Stimulated activated CD8-positive, alpha-beta memory T cell treated with anti-CD3 and anti-CD28 coated beads, Interleukin-12 subunit alpha, Interleukin-12 subunit beta, amount 100 ng/mL, for 24 hours (primary cell): Measurements from ENCODE around the gene EHBP1L1.

Experiments used
- DNase-seq: peaks from one replicate; pipeline ENCODE4 v3.0.0-alpha.2; 2020; ENCODE audit errors: extremely low read depth

EHBP1L1 gene

DNA sequence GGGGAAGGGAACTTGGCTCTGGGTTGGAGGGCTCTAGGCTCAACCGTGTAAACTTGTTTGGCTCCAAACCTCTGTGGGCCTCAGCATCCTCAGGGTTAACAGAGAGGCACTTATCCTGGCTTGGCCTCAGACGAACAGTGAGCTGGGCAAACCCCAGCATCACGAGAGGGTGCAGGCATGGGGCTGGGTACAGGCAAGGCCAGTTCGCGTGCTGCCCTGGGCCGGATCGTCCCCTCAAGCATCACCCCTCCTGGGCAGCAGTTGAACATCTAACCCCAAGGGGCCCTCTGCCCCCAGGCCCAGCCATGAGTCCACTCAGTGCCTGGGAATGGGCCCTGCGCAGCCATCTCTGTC is 1.9 kb downstream of the EHBP1L1 start:
- DNase-seq = no peak

DNA sequence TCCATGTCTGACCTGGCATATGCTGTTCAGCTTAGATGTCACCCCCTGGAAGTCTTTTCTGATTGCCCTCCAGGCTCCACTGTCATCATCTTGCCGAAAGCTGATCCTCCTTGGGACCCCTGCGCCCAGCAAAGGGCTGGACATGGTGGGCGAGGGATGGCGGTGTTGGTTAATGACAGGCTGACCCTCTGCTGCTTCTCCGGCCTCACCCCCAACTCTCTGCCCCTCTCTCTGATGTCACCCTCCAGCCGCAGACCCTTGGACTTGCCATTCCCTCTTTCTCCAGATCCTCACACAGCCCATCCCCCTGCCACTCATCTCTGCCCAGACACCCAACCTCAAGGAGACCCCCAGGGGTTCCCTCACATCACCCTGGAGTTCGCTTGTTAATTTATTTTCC is 2.3 kb downstream of the EHBP1L1 start:
- no peak for DNase-seq

DNA sequence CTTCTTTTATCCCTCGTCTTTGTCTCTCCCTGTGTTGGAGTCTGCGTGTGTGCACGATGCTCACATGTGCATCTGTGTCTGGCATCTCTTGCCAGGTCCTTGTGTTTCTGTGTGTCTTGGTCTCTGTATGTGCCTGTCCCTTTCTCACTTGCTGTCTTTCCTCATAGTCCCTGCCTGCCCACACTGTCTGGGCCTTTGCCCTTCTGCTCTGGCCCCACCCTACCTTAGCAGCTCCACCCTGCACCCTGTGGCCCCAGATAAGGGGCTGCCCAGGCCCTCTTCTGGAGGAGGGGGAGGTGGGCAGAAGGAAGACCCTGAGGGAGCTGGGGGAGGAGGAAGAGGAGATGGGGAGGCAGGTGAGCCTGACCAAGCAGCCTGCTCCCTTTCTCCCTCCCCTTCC is 2.8 kb downstream of the EHBP1L1 start:
- no peak for DNase-seq

DNA sequence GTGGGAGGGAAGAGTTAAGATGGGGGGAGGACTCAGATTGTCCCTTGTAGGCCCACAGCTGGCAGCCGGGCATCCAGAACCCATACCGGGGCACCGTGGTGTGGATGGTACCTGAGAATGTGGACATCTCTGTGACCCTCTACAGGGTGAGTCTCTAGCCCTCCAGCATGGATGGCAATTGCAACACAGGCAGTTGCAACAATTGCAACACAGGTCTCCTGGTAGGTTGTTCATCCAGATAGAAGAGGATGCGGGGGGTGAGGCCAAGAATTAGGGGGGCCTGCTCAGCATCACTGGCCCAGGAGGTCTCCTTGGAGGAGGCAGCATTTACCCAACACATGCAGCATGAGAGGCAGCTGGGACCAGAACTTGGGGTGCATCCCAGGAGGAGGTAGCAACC is 3.4 kb downstream of the EHBP1L1 start:
- DNase-seq = no peak

DNA sequence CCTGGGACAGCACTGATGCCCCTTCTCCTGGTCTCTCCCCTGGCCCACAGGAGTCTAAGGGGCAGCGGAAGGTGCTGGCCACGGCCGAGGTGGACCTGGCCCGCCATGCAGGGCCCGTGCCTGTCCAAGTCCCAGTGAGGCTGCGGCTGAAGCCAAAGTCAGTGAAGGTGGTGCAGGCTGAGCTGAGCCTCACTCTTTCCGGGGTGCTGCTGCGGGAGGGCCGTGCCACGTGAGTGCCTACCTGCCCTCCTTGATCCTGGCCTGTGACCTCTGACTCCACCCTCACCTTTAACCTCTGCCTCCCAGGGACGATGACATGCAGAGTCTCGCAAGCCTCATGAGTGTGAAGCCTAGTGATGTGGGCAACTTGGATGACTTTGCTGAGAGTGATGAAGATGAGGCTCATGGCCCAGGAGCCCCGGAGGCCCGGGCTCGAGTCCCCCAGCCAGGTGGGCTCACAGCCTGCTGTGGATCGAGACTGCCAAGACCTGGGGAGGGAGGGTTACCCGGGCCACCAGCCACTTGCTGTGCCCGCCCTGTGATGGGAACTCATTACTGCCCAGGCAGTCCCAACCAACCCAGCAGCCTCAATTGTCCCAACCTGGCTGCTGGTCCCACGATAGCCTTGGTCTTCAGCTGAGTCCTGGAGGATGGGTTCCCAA is 4.3 kb downstream of the EHBP1L1 start:
- DNase-seq = no peak

DNA sequence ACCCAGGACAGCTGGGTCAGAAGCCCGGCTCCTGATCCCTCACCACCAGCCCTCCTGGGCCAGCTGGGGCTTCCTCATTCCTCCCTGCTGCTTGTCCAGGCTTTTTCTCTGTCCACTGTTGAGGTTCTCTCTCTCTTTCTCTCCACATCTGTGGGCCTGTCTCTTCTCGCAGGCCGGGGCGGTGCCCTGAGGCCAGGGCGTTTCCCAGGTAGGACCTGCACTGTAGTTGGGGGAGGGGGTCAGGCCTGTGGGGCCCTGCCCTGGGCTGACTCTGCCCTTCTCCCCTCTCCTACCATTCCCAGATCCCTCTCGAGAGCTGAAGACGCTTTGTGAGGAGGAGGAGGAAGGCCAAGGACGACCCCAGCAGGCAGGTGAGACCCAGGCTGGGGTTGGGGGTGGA is 4.9 kb downstream of the EHBP1L1 start:
- DNase-seq = no peak

DNA sequence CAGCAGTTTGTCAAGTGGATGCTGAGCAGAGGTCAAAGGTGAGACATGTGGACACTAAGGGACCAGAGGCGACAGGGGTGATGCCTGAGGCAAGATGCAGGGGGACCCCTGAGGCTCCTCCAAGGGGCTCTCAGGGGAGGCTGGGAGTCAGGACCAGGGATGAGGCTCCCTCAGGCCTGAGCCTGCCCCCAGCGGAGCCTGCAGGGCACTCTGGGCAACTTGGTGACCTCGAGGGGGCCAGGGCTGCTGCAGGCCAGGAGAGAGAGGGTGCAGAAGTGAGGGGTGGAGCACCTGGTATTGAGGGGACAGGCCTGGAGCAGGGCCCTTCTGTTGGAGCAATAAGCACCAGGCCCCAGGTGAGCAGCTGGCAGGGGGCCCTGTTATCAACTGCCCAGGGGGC is 6.1 kb downstream of the EHBP1L1 start:
- DNase-seq = no peak

DNA sequence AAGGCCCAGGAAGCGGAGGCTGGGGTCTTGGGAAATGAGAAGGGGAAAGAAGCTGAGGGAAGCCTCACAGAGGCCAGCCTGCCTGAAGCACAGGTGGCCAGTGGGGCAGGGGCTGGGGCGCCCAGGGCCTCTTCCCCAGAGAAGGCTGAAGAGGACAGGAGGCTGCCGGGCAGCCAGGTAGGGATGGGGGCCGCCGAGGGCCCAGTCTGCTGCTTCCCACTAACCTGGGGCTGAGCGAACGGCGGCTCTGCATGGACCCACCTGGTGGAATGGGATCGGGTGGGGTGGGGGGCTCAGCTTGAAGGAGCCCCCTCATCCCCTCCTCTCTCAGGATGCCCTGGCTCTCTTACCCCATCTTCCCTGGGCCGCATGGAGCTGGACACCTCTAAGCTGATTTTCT is 7.7 kb downstream of the EHBP1L1 start:
- no peak for DNase-seq

DNA sequence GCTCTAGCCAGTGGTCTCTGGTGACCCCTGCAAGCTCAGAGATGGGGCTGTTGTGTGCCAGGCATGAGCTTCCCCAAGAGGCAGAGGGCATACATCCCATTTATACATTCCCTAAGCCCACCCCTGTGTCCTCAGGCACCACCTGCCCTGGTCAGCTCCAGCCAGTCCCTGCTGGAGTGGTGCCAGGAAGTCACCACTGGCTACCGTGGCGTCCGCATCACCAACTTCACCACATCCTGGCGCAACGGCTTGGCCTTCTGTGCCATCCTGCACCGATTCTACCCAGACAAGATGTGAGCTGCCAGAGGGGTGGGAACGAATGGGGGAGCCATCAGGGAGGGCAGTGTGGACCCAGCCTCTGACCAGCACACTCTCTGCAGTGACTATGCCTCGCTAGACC is 8.3 kb downstream of the EHBP1L1 start:
- no peak for DNase-seq

DNA sequence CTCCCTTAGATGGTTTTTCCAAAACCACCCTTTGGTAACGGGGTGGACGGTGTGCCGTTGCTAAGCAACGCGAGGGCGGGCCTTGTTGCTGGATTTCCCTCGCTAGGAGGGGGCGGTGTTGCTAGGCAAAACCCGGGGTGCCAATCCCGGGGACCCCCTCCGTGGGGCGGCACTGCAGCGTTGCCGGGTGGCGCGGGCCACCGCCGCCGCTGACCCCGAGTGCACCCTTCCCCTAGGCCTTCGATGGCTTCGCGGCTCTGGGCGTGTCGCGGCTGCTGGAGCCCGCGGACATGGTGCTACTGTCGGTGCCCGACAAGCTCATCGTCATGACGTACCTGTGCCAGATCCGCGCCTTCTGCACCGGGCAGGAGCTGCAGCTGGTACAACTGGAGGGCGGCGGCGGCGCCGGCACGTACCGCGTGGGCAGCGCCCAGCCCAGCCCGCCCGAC is 8.9 kb downstream of the EHBP1L1 start:
- DNase-seq = no peak

DNA sequence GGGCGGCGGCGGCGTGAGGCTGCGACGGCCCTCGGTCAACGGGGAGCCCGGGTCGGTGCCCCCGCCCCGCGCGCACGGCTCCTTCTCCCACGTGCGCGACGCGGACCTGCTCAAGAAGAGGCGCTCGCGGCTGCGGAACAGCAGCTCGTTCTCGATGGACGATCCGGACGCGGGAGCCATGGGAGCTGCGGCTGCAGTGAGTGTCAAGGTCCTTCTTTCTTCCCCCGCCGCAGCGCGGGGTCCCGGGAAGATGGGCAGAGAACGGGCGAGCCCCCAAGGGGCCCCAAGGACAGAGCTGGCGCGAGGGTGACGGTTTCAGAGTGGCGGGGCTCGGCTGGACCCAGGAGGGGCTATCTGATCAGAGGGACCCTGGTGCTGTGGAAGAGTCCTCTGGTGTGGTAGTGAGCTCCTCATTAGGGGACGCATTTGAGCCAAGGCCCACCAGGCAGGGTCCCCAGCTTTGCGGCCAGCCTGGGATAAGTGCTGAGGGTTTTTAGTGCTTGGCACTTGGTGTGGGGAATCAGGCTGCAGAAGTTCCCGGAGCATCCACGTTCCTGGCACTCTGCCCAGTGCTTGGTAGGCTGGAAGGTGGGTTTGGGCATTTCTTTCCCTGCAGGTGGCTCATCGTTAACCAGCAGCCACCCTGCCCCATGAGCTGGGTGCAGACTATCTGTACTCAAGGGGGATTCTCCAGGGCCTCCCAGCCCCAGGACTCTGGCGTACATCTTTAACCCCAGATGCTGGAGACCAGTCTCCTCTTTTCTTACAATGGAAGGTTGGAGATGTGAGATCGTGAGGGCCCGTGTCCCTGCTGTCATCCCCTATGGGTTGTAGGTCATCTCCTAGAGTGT is 9.8 kb downstream of the EHBP1L1 start:
- no peak for DNase-seq

DNA sequence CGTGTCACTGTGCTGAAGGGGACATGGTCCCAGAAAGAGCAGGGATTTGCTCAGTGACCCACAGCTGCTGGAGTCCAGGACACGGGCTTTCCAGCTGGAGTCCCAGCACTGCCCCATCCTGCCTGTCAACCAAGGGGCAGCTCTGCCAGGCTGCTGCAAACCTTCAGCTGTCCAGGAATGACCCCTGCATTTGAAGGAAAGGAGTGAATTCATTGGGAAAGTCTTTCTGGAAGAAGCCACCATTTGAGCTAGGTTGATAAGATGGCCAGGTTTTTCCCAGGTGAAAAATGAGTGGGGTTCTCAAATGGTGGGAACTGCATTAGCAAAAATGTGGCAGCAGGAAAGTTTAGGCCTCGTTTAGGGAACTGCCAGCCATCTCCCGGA is 10.4 kb downstream of the EHBP1L1 start:
- DNase-seq = no peak

DNA sequence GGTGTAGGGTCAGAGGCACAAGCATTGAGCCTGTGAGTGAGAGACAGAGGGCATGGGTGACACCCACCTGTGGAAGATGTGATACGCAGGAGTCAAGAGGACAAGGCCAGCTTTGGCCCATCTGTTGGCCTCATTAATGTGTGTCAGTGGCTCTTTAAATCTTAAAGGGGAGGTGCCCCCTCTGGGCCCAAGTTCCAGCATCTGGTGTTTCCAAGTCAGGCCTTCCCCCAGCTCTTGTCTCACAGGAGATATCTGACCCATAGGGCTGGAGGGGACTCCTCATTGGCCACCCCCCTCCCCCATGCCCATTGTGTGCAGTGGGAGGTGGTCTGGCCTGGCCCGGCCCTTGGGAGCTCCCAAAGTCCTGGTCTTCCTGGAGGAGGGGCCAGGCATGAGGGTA is 10.8 kb downstream of the EHBP1L1 start:
- no peak for DNase-seq

DNA sequence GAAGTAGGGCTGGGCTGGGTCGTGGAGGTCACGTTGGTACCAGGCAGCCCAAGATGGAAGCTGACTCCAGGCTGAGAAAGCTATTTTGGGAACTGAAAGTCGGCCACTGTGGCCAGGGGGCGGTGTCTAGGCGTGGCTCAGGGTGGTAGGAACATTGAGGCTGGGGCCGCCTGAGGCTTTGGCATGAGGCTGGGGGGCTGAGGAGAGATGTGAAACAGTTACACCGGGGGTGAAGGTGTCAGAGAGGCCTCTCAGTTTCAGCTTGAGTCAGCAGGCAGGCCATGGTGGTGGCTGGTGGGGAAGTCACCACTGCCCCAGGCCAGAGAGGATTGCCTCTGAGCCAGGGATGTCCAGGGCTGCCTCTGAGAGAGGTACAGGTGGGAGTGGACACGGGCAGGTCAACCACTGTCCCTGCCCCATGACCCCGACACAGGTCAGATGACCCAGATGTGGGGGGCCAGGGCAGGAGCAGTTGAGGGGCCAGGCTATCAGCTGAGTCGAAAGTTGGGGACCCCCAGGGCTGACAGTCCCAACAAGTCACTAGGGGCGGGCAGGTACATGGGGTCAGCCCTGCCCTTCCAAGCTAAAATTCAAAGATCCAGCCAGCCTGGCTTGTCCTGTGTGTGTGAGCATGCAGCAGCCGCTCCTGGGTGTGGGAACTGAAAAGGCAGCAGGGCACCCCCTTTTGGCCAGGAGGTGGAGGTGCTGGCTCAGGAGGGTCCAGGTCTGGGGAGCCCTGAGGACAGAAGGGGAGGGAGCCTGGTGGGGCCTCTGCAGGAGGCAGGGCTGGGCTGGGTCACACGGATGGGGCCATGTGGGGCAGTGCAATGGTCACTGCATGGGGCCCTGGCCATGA is 12.6 kb downstream of the EHBP1L1 start:
- DNase-seq = peak; percentile 50

DNA sequence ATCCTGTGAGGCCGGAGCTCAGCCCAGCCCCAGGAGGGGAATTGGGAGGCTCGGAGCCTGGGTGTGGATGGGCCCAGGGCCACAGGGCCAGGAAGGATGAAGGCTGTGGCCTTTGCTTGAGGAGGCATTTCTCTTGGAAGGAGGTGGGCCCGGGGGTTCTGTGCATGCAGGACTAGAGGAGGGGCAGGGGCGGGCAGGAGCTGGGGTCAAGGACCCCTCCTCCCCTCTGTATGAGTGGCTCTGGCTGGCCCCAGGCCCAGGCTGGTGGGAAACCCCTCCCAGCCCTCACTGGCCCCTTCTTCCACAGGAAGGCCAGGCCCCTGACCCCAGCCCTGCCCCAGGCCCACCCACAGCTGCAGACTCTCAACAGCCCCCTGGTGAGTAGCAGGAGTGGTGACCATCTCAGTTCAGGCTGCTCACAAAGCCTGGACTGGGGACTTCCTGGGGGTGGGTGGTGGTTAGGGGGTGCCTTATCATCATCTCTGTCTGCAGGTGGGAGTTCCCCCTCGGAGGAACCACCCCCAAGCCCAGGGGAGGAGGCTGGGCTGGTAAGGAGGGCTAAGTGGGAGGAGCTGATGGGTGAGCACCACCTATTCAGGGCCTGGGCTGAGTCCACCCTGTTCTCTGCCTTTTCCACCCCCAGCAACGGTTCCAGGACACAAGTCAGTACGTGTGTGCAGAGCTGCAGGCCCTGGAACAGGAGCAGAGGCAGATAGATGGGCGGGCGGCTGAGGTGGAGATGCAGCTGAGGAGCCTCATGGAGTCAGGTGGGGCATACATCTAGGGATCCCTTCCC is 13.8 kb downstream of the EHBP1L1 start:
- DNase-seq = no peak

DNA sequence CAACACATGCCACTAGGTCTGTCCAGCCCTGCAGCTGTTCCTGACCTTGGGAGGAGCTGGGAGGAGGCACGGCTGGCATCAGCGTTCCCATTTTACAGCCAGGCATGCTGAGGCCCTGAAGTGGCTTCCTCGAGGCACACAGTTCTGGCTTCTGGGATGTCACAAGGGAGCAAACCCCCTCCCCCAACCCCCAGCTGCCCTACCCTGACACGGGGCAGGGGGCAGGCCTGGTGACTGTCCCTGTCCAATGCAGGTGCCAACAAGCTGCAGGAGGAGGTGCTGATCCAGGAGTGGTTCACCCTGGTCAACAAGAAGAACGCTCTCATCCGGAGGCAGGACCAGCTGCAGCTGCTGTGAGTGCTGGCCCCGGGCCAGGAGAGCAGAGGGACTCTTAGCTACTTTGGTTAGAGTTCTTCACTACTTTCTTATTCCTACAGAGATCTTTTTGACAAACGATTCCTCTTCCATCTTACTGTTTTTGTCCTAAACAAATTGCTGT is 14.4 kb downstream of the EHBP1L1 start:
- DNase-seq = no peak

DNA sequence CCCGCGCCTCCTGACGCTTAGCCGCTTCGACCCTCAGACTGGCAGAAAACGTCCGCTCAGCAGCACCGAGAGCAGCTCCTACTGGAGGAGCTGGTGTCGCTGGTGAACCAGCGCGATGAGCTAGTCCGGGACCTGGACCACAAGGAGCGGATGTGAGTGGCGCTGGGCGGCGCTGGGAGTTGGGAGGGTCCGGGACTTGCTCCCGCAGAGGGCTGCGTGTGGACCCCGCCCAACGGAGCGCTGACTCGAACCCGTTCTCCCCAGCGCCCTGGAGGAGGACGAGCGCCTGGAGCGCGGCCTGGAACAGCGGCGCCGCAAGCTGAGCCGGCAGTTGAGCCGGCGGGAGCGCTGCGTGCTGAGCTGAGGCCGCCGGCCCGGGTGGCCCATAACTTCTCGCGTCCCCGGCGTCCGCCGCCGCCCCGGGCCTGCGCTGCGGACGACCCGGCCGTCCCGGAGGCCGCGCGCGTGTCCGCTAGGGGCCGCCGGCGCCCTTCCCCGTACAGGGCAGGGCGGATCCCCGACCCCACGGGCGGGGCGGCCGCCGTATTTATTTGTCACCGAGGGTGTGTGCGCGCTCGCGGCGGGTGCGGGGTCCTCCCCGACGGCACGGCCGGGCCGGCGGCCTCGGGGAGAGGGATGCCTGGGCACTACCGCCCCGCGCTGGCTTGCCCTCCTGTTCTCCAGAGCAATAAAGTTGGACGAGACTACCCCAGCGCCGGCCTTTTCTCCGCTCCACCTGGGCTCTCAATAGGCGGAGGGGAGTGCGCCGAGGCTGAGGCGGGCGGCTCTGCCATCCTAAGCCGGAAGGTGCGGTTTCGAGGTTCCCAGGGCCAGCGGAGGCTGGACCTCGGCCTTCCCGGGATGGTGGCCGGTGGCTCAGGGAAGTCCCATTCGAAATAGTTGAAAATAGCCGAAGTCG is 16.3 kb downstream of the EHBP1L1 start:
- no peak for DNase-seq

DNA sequence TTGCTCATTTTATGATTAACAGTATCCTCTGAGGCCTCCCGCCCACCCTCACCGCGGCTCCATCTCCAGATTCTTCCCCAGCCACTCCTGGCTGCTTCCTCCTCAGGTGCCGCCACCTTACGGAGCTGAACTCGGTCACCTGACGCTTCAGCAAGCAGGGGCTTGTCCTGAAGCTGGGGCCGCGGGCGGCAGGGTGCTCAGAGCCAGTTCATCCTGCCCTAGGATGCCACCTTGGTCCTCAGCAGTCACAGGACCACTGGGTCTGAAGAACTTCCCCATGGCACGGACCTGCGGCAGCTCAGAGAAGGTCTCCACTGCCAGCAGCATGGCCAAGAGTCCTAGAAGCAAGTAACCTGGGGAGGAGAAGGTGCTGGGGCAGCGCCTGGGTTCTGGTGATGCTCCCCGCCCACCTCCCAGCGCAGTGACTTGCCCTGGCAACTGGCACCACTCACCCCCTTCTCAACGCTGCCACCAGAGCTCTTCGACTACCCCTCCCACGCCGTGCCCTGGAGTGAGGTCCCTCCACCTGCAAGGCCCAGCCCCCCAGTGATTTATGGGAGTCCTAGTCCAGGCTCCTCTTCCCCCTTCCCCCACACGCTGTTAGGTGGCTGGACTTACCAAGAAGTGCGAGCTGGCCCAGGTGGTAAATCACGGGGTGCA is 17.1 kb downstream of the EHBP1L1 start:
- no peak for DNase-seq

DNA sequence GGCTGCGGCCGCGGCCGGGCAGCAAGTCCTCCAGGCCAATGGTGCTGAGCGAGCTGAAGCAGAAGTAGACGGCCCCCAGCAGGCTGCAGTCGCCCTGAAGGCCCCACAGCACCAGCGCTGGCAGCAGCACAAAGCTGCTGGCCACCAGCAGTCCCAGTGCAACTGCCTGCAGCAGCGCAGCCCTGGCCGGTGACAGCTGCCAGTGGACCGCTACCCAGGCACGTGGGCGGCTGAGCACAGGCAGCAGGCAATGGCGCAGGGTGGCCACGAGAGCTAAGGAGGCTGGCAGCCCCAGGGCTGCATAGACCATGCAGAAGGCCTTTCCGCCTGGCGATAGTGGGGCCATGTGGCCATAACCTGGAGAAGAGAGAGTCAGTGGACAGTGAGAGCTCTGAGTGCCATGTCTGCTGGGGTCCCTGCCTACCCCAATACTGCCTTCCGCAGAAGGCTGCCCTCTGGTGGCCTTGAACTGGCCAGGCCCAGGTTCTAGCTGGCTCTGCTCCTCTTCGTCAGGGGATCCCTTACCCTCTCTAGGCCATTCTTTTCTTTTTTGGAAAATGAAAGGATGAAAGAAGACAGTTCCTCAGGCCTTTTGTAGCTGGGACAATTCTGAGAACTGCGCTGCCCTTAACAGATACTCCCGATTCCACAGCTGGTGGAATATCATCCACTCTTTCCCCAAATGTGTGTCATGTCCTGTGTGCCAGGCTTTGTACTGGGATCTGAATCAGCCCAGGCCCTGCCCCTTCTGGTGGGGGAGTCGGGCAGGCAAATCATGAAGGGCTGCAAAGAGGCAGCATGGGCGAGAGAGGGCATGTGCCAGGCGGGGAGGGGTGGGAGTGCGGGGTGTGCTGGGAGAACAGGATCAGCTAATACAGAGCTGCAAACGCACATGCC is 17.9 kb downstream of the EHBP1L1 start:
- no peak for DNase-seq
